Non-pigmented ciliary epithelial cell (primary cell): ENCODE data around the gene GMDS.

Experiments
- DNase-seq: peaks from one replicate; pipeline ENCODE4 v3.0.0-alpha.2; 2010; ENCODE audit warnings: low read depth

The GMDS gene

DNA sequence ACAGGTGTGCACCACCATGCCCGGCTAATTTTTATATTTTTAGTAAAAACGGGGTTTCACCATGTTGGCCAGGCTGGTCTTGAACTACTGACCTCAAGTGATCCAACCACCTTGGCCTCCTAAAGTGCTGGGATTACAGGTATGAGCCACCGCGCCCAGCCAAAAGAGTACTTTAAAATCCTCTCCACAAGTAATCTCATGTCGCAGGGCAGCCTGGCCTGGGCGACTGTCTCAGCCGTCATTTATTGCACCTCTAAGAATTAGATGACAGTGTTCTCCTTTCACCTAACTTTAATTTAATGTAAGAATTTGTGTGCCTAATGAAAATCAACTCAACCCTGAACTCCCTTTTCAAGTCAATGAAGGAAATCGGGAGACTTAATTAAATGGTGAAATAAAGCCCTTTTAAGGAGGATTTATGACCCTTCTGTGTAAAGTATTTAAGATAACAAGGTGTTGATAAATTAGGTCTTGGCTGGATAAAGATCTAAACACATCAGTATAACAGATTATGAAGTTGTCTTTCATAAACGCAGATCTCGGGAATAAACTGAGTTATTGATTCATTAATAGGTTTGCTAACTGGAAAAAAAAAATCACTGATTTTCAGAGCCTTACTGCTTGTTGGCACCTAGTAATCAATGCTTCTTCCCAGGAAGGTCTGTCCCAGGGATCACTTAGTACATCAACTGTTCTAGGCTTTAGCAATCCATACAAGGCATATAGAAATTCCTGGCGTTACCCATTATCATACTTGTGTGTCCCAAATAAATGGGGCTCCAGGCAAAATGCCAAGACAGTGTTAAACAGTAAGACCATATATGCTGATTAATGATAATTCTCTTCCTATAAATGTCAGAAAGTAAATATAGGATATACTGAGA is 209.3 kb downstream of the GMDS start:
- no peak for DNase-seq

DNA sequence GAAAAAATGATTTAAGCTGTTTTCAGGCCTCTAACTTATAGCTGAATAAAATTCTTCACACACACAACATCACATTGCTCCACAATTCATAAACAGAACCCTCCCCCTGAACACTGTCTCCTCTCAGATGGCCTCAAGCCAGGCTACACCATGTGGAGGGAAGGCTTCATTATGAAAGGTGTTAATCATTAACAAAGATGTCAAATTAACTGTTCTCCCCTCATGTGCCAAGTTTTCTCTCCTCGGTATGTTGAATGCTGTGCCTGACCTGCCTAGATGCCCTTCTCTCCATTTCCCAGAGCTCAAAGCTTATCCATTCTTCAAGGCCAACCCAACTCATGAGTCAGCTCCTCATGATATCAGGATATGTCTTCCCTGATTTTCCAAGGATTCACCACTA is 210.4 kb downstream of the GMDS start:
- no peak for DNase-seq

DNA sequence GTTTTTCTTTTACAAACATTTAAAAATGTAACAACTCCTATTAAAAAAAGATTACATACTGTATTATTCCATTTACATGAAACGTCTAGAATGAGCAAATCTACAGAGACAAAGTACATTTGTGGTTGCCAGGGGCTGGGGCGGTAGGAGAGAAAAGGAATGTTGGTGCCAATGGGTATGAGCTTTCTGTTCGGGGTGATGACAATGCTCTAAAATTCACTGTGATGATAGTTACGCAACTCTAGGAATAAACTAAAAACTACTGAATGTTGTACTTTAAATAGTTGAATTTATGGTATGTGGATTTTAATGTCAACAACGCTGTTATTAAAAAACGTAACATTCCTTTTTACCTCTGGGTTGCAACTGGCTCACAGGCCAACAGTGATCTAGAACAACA is 211.1 kb downstream of the GMDS start:
- DNase-seq = no peak

DNA sequence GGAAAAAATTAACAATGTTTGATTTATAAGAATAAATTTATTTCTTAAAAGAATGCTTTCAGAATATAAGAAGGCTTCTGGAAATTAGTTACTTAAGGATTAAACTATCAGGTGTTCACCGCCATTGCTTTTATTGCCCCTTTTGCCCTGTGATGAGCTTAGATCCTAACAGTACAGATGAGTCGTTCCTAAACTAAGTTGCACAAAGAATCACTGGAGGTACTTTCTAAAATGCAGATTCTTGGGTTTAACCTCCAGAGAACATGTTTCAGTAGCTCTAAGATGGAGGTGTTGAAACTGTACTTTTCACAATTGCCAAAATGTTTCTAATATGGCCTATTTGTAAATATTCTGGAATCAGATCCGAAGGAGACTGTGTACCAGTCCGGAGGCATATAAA is 211.9 kb downstream of the GMDS start:
- no peak for DNase-seq

DNA sequence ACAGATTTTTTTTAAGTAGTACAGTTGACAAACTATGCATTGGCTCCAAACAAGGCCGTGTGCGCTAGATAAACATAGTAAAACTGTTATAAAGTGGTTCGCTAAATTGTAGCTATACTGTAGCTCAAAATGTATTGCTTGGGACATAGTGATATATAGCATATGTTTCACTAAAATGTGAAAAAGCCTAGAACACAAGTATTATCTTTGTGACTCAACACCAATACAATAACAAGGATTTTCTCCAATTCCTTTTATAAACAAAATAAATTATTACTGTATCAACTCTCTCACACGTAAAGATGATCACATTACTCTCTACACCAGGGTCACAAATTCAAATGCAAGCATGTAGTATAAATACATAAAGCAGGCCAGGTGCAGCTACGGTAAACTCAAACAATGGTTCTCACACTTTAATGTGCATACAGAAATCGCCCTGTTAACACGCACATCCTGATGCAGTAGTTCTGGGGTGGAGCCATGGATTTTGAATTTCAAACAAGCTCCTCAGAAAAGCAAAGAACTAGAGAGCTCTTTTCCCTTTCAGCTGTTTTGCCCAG is 214.6 kb downstream of the GMDS start:
- no peak for DNase-seq

DNA sequence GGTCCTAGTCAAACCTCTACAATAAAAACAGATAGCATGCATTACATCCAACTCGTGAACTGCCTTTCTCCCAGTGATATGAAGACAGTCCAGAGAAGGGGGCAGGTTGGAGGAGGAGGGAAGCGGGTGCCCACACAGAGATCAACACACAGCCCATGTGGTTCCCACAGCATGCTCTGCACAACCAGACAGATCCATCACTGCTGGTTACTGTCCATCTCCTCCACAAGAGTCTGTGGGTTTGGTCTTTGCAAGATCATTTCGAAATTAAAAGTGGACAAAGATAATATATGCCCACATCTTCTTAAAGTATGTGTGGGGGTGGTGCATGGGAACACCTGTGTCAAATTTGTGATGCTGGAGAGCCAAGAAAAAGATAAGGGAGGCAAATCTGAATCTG is 215.5 kb downstream of the GMDS start:
- DNase-seq = no peak

DNA sequence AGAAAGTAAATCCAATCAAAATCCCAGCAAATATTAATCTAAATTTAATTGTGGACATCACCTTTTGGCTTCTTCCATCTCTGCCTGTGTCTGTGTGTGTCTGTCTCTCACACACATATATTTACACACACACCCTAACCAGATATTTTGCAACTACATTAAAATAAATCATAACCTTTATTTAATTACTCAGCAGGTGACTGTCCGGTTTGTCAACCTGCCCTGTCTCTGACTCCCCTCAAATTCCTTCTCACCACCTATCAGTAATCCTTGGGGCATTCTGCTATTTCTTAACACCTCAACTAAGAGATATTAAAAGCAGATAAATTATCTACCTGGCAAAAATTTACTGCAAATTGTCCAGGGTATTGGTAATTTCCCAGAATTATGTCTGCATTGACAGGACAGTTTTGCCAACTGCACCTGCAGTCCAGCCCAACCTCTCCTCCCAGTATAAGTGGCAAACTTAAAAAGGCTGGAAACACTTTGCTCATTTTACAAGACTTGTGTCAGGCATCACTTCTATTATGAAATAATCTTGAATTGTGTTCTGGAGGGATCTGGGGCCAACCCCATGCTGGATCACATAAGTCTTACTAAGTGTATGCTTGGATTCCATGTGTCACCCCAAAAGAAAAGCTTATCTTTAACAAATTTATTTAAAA is 216.1 kb downstream of the GMDS start:
- no peak for DNase-seq

DNA sequence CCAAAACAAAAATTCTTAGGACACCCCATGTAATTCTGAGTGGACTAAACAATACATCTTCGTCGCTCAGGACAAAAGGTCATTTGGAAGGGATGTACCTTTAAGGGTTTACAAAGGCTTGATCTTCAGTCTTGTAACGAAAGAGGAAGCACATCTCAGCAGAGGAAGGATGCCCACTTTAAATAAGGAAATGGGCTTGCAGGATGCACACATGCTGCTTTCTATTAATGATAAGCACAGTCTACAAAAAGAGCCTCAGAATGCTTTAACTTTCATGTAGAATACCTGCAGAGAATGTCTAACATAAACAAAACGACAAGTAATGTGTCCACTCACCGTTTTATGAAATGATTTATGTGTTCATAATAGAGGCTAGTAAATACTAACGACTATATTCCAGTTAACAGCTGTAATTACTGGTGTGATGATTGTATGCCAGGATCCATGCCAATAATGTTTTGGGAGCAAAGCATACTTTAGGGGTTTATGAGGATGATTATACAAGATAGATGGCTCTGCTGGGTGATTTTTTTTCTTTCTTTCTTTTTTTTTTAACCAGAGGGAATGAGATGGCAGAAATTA is 216.9 kb downstream of the GMDS start:
- DNase-seq = no peak

DNA sequence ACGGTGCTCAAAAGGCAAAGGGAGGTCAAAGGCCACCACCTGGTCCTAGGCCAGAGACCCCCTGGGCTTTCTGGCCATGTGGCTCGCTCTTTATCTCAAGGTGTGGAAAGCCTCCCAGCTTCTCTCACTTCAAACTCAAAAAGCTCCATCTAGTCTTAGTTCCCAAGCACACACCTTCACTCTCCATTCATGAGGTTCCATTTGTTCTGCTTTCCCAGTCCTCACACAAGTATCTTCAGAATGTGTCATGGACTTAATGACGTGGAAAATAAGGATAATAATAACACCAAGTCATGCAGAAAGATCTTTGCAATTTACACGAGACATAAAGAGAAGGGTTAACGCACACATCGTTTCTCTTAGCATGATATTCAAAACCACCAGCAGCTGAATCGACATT is 219.3 kb downstream of the GMDS start:
- DNase-seq = no peak

DNA sequence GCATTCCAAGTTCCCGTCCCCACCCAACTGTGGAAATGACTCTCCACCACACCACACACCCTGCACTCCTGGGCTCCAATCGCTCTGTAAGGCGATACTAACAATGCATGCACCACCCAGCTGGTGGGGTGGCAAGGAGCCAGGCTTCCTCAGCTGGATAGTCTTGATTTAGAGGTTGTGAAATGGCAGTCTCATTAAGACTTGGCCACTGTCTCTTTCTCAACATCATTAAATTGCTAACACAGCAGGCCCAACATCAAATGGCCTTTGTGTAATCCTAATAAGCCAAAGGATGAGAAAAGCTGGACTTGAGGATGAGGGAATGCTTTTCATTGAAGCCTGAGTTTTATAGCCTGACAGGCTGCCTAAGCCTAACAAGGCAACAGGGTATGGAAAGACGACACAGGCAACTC is 223.7 kb downstream of the GMDS start:
- DNase-seq = no peak

DNA sequence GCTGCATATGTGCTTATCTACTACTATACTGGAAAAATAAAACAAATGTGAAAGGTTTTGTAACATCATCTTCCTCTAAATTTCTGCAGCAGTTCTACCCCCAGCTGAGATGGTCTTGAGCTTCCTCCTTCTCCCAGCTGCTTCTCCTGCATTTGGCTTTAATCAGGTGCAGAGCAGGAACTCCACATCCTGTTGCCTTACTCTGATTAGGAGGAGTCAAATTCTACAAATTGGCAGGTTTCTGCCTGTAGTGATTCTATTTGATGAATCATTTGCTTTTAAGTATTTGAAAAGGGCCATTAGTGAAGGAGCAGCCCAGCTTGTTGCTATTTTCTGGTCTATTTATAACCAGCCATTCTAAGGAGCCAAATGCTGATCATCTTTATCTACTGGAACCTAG is 224.5 kb downstream of the GMDS start:
- no peak for DNase-seq

DNA sequence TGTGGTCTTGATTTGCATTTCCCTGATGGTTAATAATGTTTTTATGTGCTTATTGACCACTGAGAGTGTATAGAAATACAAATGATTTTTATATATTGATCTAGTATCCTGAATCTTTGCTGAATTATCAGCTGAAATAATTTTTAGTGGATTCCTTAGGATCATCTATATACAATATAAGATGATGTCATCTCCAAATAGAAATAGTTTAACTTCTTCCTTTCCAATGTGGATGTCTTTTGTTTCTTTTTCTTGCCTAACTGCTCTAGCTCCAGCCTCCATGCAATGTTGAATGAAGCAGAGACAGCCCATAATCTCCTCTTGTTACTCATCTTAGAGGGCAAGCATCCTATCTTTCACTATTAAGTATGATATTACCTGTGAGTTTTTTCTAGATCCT is 226.4 kb downstream of the GMDS start:
- no peak for DNase-seq

DNA sequence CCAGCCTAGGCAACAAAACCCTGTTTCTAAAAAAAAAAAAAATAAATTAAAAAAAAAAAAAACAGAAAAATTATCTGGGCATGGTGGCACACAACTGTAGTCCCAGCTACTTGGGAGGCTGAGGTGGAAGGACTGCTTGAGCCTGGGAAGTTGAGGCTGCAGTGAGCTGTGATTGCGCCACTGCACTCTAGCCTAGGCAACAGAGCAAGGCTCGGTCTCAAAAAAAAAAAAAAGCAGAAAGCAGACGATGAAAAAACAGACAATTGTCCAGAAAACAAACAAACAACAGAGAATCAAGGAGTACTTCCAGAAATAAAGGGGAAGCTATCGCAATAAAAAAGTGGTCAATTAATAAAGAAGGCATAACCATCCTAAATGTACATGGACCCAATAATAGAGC is 229.4 kb downstream of the GMDS start:
- no peak for DNase-seq

DNA sequence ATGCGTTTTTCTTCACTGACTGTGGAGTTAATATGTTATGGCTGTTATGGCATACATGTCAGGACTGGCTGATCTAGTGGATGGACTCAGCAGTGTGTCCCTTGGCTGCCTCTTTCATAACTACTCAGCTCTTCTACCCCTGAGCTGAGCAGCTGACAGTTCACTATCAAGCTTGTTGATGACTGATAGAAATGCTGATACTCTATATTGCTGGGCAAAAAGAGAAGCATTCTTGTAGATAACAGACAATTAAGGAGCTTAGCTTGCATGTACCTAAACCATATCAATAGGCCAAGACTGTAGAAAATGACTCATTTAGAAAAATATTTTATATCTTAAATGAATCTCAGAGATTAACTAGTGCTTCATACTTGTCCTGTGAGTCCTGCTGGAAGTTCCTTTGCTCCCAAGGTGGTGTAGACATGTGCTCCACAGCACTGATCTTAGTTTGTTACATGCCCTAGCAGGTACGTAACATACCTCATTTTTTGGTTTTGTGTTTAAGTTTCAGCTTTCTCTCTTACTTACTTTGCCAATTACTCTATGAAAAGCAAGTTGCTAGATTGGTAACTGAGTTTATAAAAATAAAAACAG is 236.9 kb downstream of the GMDS start:
- DNase-seq = no peak

DNA sequence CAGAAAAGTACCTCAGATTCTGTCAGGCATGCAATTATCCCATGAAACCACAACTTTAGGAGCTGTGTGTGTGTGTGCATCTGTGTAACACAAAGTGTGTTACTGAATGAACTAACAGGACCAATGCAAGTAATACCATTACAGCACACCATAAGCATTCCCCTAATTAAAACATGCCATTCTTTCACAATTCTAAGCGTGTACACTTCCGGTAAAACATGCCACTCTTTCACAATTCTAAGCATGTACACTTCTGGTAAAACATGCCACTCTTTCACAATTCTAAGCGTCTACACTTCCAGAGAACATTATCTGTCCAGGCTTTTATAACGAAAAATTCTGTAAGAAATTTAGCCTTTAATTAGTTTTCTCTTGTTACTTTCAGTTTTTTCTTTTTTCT is 238.2 kb downstream of the GMDS start:
- no peak for DNase-seq

DNA sequence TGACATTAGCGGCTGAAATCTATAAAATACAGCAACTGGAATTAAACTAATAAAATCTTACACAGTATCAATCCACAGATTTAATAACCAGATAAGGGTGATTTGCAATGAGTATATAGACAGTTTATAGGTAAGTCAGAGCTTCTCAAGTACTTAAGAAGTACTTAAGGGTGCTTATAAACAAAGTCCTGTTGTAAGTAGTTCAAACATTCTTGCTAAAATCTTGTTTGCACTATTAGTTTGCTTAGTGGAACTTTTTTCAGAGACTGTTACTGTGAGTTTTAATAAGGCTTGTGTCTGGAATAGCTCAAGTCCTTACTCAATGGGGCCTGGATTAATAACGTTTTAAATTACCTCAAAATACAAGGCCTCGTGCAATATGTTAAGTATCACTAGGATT is 240.5 kb downstream of the GMDS start:
- no peak for DNase-seq

DNA sequence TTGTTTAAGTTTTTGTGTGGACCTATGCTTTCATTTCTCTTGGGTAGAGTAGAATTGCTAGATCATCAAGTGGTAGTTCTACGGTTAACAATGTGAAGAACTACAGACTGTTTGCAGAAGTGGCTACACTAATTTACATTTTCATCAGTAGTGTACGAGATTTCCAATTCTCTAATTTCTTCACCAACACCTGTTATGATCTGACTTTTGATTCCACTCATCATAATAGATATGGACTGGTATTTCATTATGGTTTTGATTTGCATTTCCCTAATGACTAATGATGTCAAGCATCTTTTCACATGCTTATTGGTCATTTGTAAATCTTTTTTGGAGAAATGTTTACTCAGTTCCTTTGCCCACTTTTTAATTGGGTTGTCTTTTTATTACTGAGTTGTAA is 244.4 kb downstream of the GMDS start:
- DNase-seq = no peak

DNA sequence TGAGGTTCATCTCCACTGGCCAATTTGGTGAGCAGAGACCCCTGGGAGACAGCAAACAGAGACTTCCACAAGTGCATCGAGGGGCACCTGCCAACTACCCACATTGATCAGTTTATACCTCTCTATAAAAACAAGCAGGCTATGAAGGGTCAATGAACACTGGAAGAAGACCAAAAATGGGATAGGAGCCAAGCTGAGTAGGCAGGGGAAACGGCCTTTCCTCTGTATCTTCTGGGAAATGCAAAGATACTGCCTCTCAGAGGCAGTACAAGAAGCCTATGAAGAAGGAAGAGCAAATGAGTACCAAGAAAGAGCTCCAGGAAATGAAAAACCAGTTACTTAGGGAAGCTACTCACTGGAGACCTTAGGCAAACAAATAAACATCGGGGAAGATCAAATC is 247.7 kb downstream of the GMDS start:
- DNase-seq = no peak

DNA sequence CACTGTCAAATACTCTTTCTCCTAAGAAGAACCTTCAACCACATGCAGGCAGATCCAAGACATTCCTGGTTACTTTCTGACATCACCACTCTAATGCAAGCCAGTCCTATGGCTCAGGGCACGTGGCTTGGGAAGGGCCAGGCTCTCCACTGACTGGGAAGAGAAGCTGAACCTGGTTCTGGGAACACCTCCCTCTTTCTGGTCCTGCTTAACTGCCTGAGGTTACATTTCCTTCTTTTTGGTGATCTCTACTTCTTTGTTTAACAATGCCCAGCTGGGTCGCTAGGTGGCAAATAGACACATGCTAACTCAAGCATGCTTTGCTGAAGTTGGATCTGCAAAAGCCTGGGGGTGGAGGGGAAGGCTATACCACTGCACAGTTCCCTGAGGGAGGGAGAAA is 249.8 kb downstream of the GMDS start:
- no peak for DNase-seq

DNA sequence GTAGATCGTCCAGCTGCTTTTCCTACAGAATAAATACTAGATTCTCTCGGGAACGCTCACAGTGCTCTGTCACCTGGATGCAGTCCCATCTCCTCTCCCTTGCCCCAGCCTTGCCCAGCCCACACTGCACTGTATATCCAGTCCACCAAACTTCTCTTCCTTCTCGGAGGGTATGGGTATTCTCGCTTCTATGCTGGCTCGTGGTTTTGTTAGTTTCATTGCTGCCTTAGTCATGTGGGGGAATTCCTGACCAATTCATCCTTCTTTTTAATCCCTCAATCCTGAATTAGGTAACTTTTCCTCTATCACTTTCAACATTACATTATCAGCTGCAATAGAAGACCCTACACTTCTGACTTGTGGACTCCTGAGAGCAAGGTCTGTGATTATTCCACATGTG is 252.4 kb downstream of the GMDS start:
- no peak for DNase-seq

DNA sequence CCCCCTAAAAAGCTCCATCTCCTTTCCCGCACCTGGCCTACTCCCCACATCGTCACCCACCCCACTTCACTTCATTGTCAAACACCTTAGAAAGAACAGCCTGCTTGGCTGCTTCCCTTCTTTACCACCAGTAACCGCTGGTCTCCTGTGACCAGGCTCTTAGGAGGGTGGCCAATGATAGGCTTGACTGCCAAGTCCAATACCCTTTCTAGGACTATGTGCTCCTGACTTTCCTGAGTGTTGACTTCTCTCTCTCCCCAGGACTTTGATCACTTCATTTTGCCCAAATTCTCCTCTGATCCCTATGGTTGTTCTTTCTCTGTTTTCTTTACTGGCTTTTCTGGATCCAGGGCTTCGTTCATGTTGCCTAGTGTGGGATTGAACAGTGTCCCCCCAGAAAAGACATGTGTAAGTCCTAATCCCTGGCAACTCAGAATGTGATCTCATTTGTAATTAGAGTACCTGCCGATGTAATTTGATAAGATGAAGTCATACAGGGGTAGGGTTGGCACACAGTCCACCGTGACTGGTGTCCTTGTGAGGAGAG is 254.0 kb downstream of the GMDS start:
- DNase-seq = no peak

DNA sequence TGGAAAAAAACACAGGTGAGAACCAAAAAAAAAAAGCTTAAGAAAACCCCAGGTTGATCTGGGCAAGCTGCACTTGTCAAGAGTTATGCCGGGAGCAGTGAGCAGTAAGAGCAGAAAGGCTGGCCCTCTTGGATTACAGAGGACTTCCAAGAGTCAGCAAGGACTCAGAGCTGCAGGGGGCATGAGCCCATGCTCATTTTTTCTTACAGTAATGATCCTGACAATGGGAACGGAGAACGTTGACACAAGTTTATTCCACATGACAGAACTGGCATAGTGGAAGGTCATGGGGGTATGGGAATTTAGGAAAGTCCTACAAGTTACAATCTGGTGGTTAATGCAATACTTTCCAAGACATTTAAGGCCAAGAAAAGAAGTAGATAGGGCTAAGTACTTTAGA is 256.6 kb downstream of the GMDS start:
- DNase-seq = no peak
